KOPT-K1 (cell line): Measurements from ENCODE around the gene KRTAP10-12.

Experiments
- H3K27ac ChIP-seq: fragments of 200-600 bp; sonication (generic); 2 replicates; pipeline ENCODE4 v1.5.1; 2016; ENCODE audit warnings: antibody characterized with exemption, mild to moderate bottlenecking, low read depth, low read length; ENCODE audit not compliant: poor library complexity, severe bottlenecking
- H3K36me3 ChIP-seq: fragments of 200-600 bp; sonication (generic); 2 replicates; pipeline ENCODE4 v1.5.1; 2017; ENCODE audit warnings: antibody characterized with exemption, mild to moderate bottlenecking, low read length, moderate library complexity; ENCODE audit not compliant: insufficient read depth
- H3K9me3 ChIP-seq: fragments of 200-600 bp; sonication (generic); 2 replicates; pipeline ENCODE4 v1.5.1; 2017; ENCODE audit warnings: antibody characterized with exemption, low read length, mild to moderate bottlenecking; ENCODE audit not compliant: insufficient read depth, poor library complexity, severe bottlenecking

Gene KRTAP10-12

DNA sequence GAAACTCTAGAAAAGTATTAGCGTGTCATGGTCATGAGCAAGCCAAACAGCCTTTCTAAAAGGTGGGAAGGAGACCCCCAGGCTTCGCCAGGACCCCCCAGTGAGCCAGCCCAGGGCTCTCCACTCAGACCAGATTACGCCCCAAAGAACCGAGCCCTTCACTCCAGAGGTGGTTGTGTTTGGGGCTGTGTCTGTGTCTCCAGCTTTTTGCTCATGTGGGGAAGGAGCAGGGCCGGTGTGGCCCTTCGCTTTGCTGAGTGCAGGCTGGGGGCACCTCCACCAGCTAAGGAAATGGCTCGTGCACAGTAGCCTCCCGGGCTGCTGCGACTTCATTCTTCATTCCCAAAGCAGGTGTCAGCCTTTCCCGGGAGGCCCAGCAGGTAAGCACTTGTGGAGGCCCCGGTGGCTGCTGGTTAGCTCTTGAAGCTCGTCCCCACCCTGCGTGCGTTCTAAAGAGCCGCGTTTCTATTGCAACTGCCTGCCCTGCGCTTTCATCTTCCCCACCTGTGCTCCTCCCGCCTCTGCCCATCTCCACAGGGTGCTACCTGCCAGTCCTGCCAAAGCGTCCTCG, 13.9 kb downstream of the KRTAP10-12 start:
- Histone ChIP-seq H3K9me3 (peaks cover 11% of the 10 kb centered on the region), H3K27ac (no peak overlapping the region), H3K36me3 (no peaks in the 10 kb centered on the region)

DNA sequence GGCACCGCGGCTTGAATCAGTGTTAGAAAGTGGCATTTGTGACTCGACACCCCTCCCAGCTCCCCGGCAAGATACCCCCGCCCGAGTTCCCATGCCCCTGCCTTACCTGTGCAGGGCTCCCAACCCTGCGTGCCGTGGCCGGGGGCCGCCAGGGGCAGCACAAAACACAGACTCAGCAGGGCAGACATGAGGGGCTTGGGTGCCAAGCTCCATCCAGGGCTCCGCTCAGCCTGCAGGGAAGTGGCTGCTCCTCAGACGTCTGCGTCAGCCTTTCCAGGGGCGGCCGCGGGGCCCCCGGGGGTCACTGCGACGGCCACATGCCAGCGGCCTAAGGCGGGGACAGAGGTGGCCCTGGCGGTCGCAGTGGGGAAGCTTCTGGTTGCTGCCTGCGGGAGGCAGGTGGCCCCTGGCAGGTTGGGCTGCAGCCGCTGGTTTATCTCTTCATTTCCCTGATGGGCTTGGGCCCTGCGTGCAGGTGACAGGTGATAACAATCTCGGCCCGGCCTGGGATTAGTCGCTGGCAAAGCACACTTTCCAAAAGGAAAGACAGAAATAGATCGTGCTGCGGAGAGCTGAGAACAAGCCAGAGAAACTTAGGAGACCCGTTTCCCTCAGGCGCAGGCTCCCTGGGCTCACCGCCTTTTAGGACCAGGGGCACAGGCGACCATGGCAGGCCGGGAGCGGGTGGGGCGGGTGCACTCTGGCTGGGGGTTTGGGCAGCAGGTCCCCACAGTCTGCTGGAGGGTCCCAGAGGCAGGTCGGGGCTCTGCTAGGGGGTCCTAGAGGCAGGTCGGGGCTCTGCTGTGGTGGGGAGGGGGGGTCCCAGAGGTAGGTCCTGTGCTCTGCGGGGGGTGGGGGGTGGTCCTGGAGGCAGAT, 14.6 kb downstream of the KRTAP10-12 start, which contains the start of gene TSPEAR:
TSS of gene TSPEAR (minus strand) at position 246 of the 876 bp plus-strand sequence. CDS start at position 188, 58 bp downstream.
- Histone ChIP-seq H3K9me3 (peaks cover 3% of the 10 kb centered on the region), H3K27ac (no peak within 1 kb of the TSS), H3K36me3 (no peaks in the 10 kb centered on the region)

DNA sequence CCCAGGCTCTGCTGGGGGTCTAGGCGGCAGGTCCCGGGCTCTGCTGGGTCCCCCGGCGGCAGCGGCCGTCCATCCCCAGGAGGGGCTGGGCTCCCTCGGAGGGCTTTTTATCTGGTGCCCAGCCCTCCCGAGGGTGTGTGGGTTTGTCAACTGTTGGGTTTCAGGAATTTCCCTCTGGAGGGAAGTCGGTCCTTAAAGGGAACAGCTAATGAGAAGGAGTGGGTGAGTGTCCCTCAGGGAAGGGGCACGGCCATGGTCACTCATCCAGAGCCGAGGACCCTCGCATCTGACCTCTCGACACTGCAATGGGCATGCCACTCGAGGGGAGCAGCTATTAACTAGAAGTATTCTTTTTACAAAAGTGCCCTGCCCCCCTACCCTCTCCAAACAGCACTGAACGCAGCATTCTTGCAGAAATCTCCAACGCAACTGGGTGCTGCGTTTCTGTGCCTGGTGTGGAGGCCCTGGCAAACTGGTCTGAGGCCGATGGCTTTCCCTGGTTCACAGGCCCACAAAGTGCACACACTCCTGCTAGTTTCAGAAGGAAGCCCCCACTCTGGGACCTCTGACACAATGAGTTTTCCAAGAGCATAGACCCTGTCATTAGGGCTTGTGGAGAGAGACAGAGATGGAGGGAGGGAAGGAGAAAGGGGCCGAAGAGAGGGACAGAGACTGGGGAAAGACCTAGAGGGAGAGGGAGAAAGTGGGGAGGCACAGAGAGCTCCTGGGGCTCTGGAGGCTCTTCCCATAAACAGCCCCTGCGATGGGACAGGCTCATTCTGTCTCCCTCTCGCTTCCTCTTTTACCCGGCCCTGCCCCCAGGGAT, 15.4 kb downstream of the KRTAP10-12 start:
- H3K36me3 ChIP-seq = no peaks in the 10 kb centered on the region
- no peak overlapping the region for H3K27ac ChIP-seq
- no peaks in the 10 kb centered on the region for H3K9me3 ChIP-seq

DNA sequence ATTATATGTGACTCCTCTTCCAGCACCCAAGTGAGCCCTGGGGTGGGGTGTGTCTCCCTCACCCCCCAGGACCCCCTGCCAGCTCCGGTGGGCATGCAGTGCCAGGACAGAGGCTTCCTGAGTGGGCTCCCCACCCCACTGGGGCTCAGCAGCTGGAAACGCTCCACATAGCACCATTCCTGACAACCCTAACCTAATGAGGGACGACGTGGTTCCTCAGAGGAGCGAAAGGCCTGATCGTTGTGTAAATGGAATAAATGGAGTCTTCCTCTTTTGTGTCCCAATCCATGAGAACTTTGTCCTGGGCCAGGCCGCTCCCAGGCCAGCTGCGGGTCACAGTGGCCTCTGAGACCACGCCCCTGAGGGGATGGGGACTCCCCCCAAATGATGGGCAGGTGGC, 16.2 kb downstream of the KRTAP10-12 start:
- Histone ChIP-seq H3K36me3 (no peaks in the 10 kb centered on the region), H3K9me3 (no peaks in the 10 kb centered on the region), H3K27ac (no peak overlapping the region)

DNA sequence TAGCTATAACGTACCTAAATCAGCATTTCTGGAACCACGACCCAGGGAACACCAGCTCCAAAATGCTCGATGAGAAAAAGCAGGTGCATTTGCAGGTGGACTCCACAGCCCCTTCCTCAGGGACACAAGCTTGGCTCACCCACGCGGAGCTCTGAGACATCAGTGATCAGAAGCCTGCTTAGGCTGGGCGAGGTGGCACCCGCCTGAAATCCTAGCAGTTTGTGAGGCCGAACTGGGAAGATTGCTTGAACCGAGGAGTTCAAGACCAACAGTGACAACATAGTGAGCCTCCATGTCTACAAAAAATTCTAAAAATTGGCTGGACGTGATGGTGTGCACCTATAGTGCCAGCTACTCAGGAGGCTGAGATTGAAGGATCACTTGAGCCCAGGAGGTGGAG, 16.9 kb downstream of the KRTAP10-12 start:
- no peaks in the 10 kb centered on the region for H3K9me3 ChIP-seq
- no peaks in the 10 kb centered on the region for H3K36me3 ChIP-seq
- H3K27ac ChIP-seq = no peak overlapping the region

DNA sequence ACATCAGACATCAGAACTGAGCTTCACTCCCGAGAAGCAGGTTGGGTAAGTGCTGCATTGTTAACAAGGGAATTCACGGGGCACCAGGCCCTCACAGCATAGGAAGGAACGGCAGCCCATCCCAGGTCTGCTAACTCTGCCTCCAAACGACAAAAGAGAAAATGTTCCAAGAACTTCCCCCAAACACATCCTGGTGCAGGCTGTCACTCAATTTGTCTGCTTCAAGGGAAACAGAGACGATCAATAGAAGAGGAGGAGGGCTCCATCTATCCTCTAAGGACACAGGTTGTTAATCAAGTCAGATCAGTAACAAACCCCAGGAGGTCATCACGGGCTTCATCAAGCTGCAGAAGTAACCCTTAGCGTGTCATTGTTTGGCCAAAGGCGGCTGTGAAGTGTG, 17.9 kb downstream of the KRTAP10-12 start:
- Histone ChIP-seq H3K36me3 (no peaks in the 10 kb centered on the region), H3K27ac (no peak overlapping the region), H3K9me3 (no peaks in the 10 kb centered on the region)

DNA sequence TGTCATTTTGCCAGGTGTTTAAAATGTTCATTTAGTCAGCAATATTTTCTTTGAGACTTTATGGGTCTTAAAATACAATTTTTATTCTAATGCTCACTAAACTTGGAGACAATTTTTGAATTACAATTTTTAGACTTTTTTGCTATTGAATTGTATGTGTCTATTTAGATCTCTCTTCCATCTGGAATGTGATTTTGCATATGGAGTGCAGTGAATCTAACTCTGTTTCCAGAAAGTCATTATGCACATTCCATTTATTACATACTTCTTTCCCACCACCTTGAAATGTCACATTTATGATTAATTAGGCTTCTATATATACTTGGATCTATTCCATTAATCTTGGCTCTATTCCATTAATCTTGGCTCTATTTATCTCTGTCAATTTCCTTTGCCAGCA, 20.0 kb downstream of the KRTAP10-12 start:
- Histone ChIP-seq H3K27ac (no peak overlapping the region), H3K36me3 (no peaks in the 10 kb centered on the region), H3K9me3 (no peaks in the 10 kb centered on the region)

DNA sequence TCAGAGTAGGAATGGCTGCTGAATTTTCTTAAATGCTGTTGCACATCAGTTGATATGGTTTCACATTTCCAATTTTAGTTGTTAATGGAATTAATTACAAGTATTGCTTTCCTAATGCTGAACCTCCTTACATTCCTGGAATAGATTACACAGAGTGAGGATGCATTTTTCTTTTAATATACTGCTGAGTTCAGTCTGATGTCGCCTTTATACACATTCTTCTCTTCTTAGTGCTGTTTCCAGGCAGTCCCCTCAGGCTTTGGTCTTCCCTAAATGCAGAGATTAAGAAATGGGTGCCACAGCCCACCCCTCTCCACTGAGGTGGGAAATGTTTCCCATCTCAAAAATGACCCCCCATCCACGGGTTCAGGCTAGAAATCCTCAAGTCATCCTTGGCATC, 21.1 kb downstream of the KRTAP10-12 start:
- Histone ChIP-seq H3K36me3 (no peaks in the 10 kb centered on the region), H3K27ac (no peak overlapping the region), H3K9me3 (no peaks in the 10 kb centered on the region)

DNA sequence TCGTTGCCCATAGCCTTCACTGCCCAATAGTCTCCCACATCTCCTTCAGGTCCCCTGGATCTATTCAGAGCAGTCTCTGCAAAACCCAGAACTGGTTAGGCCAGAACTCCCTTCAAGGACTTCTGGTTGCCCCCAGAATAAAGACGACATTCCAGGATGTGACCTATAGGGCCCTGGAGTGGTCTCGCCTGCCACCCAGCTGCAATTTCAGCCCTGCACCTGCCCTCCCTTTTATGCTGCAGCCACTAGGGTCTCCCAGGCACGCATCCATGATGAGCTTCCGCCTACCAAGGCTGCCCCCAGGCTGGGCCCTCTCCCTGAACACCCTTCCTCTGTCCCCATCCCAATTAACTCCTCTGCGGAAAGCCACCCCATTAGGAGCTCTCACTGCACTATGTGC, 21.6 kb downstream of the KRTAP10-12 start:
- H3K9me3 ChIP-seq = no peaks in the 10 kb centered on the region

DNA sequence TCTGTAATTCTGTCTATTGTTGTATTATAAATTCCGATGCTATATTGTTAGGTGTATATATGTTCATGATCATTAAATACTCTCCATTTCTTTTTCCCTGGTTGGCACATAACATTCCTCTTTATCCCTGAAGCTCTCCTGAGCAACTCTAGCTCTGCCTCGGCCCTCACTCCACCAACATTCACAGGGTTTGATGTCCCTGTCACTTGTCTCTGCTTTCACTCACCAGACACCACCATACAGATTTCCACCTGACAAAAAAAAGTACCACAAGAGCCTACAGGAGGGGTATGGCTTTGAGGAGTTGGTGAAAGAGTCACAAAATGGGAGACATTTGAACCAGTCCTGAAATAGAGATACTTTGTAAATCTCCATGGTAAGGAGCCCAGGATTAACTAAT, 23.2 kb downstream of the KRTAP10-12 start:
- H3K36me3 ChIP-seq = no peaks in the 10 kb centered on the region
- H3K27ac ChIP-seq = no peak overlapping the region
- H3K9me3 ChIP-seq = no peaks in the 10 kb centered on the region

More for the DNA sequence above, 21.6 kb downstream of the KRTAP10-12 start:
- H3K27ac ChIP-seq = no peak overlapping the region
- H3K36me3 ChIP-seq = no peaks in the 10 kb centered on the region

DNA sequence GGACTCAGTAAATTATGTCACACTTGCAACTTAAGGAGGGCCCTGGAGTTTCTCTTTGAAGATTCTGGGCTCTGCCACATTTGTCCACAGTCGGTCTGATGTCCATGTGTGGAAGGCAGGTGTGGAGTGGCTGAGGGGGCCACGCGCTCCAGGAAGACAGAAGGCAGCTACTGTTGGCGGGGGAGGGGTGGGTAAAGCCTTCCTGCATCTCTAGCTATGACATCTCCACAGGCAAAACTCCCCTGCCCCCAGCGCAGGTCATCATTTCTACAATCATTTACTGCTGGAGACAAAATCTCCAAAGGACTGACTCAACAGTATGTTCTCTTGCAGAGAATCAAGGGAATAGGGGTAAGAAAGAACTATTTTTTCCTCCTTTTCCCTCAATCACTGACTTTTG, 25.8 kb downstream of the KRTAP10-12 start:
- Histone ChIP-seq H3K9me3 (no peaks in the 10 kb centered on the region), H3K36me3 (no peaks in the 10 kb centered on the region), H3K27ac (no peak overlapping the region)

DNA sequence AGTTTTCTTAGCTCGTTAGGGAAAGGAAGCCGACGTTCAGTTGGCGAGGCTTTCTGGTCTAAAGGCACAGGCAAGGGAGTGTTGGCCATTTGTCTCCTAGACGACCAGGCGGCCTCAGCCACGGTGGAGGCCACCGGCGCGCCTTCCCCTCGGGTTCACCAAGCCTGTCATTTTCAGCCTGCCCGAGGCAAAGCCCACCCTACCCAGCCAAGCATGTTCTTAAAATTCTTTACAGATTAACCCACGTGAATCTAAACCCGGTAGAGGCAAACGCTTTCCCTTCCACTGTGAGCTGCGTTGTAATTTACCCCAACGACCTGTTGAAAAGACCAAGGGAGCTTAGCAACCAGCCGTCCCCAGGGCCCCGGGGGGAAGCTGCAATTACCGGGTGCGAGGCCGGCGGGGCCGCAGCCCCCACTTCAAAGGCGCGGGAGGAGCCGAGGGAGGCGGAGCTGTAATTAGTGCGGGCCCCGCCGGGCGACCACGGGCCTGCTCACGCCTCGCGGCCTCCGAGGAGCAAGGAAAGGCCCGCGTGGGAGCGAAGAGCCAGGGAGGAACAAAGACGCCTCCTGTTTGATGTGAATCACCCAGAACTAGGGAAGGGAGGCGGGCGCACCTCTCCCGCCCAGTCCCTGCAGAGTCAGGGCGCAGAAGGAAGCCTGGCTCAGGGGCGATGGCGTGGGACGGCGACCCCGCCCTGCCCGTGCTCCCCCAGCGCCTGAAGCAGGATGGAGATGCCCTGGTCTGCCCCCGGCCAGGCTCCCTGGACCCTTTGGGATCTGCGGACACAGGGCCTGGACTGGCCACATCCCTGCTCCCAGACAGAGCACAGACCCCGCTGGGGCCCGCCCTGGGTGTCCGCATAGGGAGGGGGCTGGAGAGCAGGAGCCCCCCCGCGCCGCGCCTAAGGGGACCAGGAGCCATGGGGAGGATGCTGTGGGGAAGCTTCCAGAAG, 26.5 kb downstream of the KRTAP10-12 start:
- Histone ChIP-seq H3K27ac (no peak overlapping the region), H3K9me3 (no peaks in the 10 kb centered on the region), H3K36me3 (no peaks in the 10 kb centered on the region)

DNA sequence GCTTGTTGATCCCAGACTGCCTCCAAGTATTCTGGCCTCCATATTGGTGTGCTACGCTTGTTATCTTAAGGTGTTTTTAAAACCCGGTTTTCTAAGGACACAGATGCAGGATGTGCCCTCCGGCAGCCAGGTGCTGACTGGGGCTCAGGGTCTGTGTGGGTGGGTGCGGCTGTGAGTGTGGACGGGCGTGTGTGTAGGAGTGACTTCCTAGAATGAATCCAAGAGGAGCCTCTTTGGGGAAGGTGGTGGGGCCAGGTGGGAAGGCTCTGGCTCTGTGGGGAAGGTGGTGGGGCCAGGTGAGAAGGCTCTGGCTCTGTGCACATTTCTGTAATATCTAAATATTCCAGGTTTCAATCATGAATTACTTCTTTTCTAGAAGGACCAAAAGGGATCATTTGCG, 27.2 kb downstream of the KRTAP10-12 start:
- Histone ChIP-seq H3K36me3 (no peaks in the 10 kb centered on the region), H3K9me3 (no peaks in the 10 kb centered on the region), H3K27ac (no peak overlapping the region)

DNA sequence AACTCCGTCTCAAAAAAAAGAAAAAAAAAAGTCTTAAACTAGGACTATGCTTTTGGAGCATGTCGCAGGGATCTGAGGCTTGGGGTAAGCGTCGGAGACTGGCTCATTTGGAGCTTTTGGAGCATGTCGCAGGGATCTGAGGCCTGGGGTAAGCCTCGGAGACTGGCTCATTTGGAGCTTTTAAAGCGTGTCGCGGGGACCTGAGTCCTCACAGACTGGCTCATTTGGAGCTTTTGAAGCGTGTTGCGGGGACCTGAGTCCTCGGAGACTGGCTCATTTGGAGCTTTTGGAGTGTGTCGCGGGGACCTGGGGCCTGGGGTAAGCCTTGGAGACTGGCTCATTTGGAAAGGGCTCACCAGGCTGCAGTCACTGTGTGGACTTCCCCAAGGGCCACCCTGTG, 28.0 kb downstream of the KRTAP10-12 start:
- Histone ChIP-seq H3K36me3 (no peaks in the 10 kb centered on the region), H3K27ac (no peak overlapping the region), H3K9me3 (no peaks in the 10 kb centered on the region)
